Activated CD4-positive, alpha-beta memory T cell treated with anti-CD3 and anti-CD28 coated beads, Interleukin-2, amount 10 ng/mL, durations not matched to agents 7 days and 5 days (primary cell): ENCODE measurements around the gene ZNF579. TPM values are rescaled to one million over a fixed set of nuclear protein-coding genes. Genes with fewer than 3 reads are reported as not detected.

Experiments used
- CTCF ChIA-PET: fragments of 350-600 bp; sonication (Branson Sonifier 250); formaldehyde crosslinking; loops from one replicate; lab custom pipeline; 2021; ENCODE audit warnings: antibody characterized with exemption, inconsistent platforms; lab: Charles Lee
- POLR2A ChIA-PET: fragments of 350-600 bp; sonication (Branson Sonifier 250); formaldehyde crosslinking; loops from one replicate; lab custom pipeline; 2021; ENCODE audit warnings: antibody characterized with exemption; lab: Charles Lee
- DNase-seq: peaks from one replicate; pipeline ENCODE4 v3.0.0-alpha.2; 2020
- H3K27ac Mint-ChIP-seq: one replicate; pipeline ENCODE4 v1.8.0; 2021; ENCODE audit warnings: mild to moderate bottlenecking, mixed read lengths
- H3K27me3 Mint-ChIP-seq: one replicate; pipeline ENCODE4 v1.8.0; 2021; ENCODE audit warnings: mixed read lengths
- H3K36me3 Mint-ChIP-seq: one replicate; pipeline ENCODE4 v1.8.0; 2021; ENCODE audit warnings: low read depth, mixed read lengths
- H3K4me1 Mint-ChIP-seq: one replicate; pipeline ENCODE4 v1.8.0; 2021; ENCODE audit warnings: mixed read lengths
- H3K4me3 Mint-ChIP-seq: one replicate; pipeline ENCODE4 v1.8.0; 2021; ENCODE audit warnings: mild to moderate bottlenecking, mixed read lengths
- H3K9me3 Mint-ChIP-seq: one replicate; pipeline ENCODE4 v1.8.0; 2021; ENCODE audit warnings: mixed read lengths
- total RNA-seq, 2 experiments: library from RNA; stranded (reverse); gene quantifications; one replicate each; pipeline ENCODE4 v1.2.3, GENCODE V29; 2021

The ZNF579 gene
- total RNA-seq, 2 experiments from 2014 or later, result 6.4 to 6.6 TPM

- no peaks in the 10 kb centered on the region for H3K9me3 Mint-ChIP-seq
- no peak overlapping the region for H3K27ac Mint-ChIP-seq
- CTCF ChIA-PET, result no interaction called here
- no peaks in the 10 kb centered on the region for H3K36me3 Mint-ChIP-seq
- H3K4me1 Mint-ChIP-seq, result no peaks in the 10 kb centered on the region
- H3K4me3 Mint-ChIP-seq, result no peak overlapping the region
- DNase-seq, result no peak
- H3K27me3 Mint-ChIP-seq, result peaks cover 7% of the 10 kb centered on the region
- POLR2A ChIA-PET, result no interaction called here
Observed at GRCh38 chr19:55552620-55553019, 28.0 kb downstream of the ZNF579 start.

GRCh38 chr19:55552206-55552605 is 28.4 kb downstream of the ZNF579 start:
- no peak overlapping the region for H3K4me3 Mint-ChIP-seq
- peaks cover 7% of the 10 kb centered on the region for H3K27me3 Mint-ChIP-seq
- POLR2A ChIA-PET, result no interaction called here
- no peaks in the 10 kb centered on the region for H3K4me1 Mint-ChIP-seq
- H3K27ac Mint-ChIP-seq, result no peak overlapping the region
- CTCF ChIA-PET, result no interaction called here
- no peaks in the 10 kb centered on the region for H3K36me3 Mint-ChIP-seq
- DNase-seq, result no peak
- H3K9me3 Mint-ChIP-seq, result no peaks in the 10 kb centered on the region

- Mint-ChIP-seq H3K27ac (no peak overlapping the region), H3K4me1 (no peaks in the 10 kb centered on the region), H3K9me3 (no peaks in the 10 kb centered on the region), H3K36me3 (no peaks in the 10 kb centered on the region), H3K4me3 (no peak overlapping the region), H3K27me3 (peaks cover 7% of the 10 kb centered on the region)
- CTCF ChIA-PET, result no interaction called here
- DNase-seq, result no peak
- POLR2A ChIA-PET, result no interaction called here
Observed at GRCh38 chr19:55550321-55550650, 30.4 kb downstream of the ZNF579 start.

GRCh38 chr19:55549500-55550320 is 30.9 kb downstream of the ZNF579 start:
- no peaks in the 10 kb centered on the region for H3K36me3 Mint-ChIP-seq
- no peak overlapping the region for H3K4me3 Mint-ChIP-seq
- H3K9me3 Mint-ChIP-seq, result no peaks in the 10 kb centered on the region
- ChIA-PET CTCF (no interaction called here), POLR2A (no interaction called here)
- no peaks in the 10 kb centered on the region for H3K4me1 Mint-ChIP-seq
- peaks cover 7% of the 10 kb centered on the region for H3K27me3 Mint-ChIP-seq
- no peak for DNase-seq
- H3K27ac Mint-ChIP-seq, result no peak overlapping the region

- ChIA-PET POLR2A (no interaction called here), CTCF (interaction anchor here (0.7 kb wide), 1 partner anchor 318 kb away, joined by 5 read pairs; the partner anchor contains the start of gene TMEM86B)
- Mint-ChIP-seq H3K9me3 (no peaks in the 10 kb centered on the region), H3K4me3 (no peak overlapping the region), H3K27me3 (no peaks in the 10 kb centered on the region), H3K4me1 (no peaks in the 10 kb centered on the region), H3K27ac (no peak overlapping the region), H3K36me3 (no peaks in the 10 kb centered on the region)
- no peak for DNase-seq
Observed at GRCh38 chr19:55546822-55547614, 33.6 kb downstream of the ZNF579 start.

GRCh38 chr19:55546011-55546410 is 34.6 kb downstream of the ZNF579 start:
- ChIA-PET POLR2A (no interaction called here), CTCF (no interaction called here)
- Mint-ChIP-seq H3K27ac (no peak overlapping the region), H3K36me3 (no peaks in the 10 kb centered on the region), H3K27me3 (no peaks in the 10 kb centered on the region), H3K4me3 (no peak overlapping the region), H3K4me1 (no peaks in the 10 kb centered on the region), H3K9me3 (no peaks in the 10 kb centered on the region)
- DNase-seq, result no peak

- H3K36me3 Mint-ChIP-seq, result no peaks in the 10 kb centered on the region
- no peaks in the 10 kb centered on the region for H3K4me1 Mint-ChIP-seq
- CTCF ChIA-PET, result no interaction called here
- H3K27ac Mint-ChIP-seq, result no peak within 1 kb of the TSS
- H3K4me3 Mint-ChIP-seq, result no peak within 1 kb of the TSS
- no peak for DNase-seq
- no peaks in the 10 kb centered on the region for H3K9me3 Mint-ChIP-seq
- H3K27me3 Mint-ChIP-seq, result no peaks in the 10 kb centered on the region
- POLR2A ChIA-PET, result no interaction called here
Observed at GRCh38 chr19:55545443-55545842, 35.2 kb downstream of the ZNF579 start, which contains the start of gene SBK3. Gene SBK3, minus strand, starts transcription at chr19:55545543. Its CDS starts 0 bp downstream, at chr19:55545543.

- CTCF ChIA-PET, result no interaction called here
- no peak overlapping the region for H3K4me3 Mint-ChIP-seq
- no peak for DNase-seq
- POLR2A ChIA-PET, result no interaction called here
- no peaks in the 10 kb centered on the region for H3K27me3 Mint-ChIP-seq
- H3K36me3 Mint-ChIP-seq, result no peaks in the 10 kb centered on the region
- H3K27ac Mint-ChIP-seq, result no peak overlapping the region
- H3K9me3 Mint-ChIP-seq, result no peaks in the 10 kb centered on the region
- no peaks in the 10 kb centered on the region for H3K4me1 Mint-ChIP-seq
Observed at GRCh38 chr19:55544776-55545439, 35.7 kb downstream of the ZNF579 start.

GRCh38 chr19:55544014-55544413 is 36.6 kb downstream of the ZNF579 start:
- H3K4me3 Mint-ChIP-seq, result no peak overlapping the region

GRCh38 chr19:55543567-55543966 is 37.1 kb downstream of the ZNF579 start:
- CTCF ChIA-PET, result no interaction called here
- H3K9me3 Mint-ChIP-seq, result no peaks in the 10 kb centered on the region

More at GRCh38 chr19:55544014-55544413, 36.6 kb downstream of the ZNF579 start:
- Mint-ChIP-seq H3K27ac (no peak overlapping the region), H3K4me1 (no peaks in the 10 kb centered on the region), H3K36me3 (no peaks in the 10 kb centered on the region), H3K27me3 (no peaks in the 10 kb centered on the region), H3K9me3 (no peaks in the 10 kb centered on the region)
- POLR2A ChIA-PET, result no interaction called here
- CTCF ChIA-PET, result no interaction called here
- DNase-seq, result no peak

GRCh38 chr19:55542292-55542855 is 38.3 kb downstream of the ZNF579 start:
- H3K27ac Mint-ChIP-seq, result no peak overlapping the region
- H3K4me1 Mint-ChIP-seq, result no peaks in the 10 kb centered on the region
- ChIA-PET CTCF (no interaction called here), POLR2A (no interaction called here)
- no peaks in the 10 kb centered on the region for H3K9me3 Mint-ChIP-seq
- no peaks in the 10 kb centered on the region for H3K27me3 Mint-ChIP-seq
- no peak for DNase-seq
- H3K36me3 Mint-ChIP-seq, result no peaks in the 10 kb centered on the region
- H3K4me3 Mint-ChIP-seq, result no peak overlapping the region

More at GRCh38 chr19:55543567-55543966, 37.1 kb downstream of the ZNF579 start:
- Mint-ChIP-seq H3K36me3 (no peaks in the 10 kb centered on the region), H3K4me3 (no peak overlapping the region), H3K27ac (no peak overlapping the region), H3K27me3 (no peaks in the 10 kb centered on the region), H3K4me1 (no peaks in the 10 kb centered on the region)
- DNase-seq, result no peak
- POLR2A ChIA-PET, result no interaction called here

- H3K4me1 Mint-ChIP-seq, result no peaks in the 10 kb centered on the region
- no peak overlapping the region for H3K27ac Mint-ChIP-seq
- no peaks in the 10 kb centered on the region for H3K9me3 Mint-ChIP-seq
- ChIA-PET CTCF (no interaction called here), POLR2A (no interaction called here)
- no peaks in the 10 kb centered on the region for H3K27me3 Mint-ChIP-seq
- H3K36me3 Mint-ChIP-seq, result no peaks in the 10 kb centered on the region
- no peak overlapping the region for H3K4me3 Mint-ChIP-seq
- no peak for DNase-seq
Observed at GRCh38 chr19:55541091-55541490, 39.6 kb downstream of the ZNF579 start.

- Mint-ChIP-seq H3K27ac (no peak overlapping the region), H3K27me3 (no peaks in the 10 kb centered on the region), H3K4me1 (no peaks in the 10 kb centered on the region), H3K4me3 (no peak overlapping the region), H3K36me3 (no peaks in the 10 kb centered on the region), H3K9me3 (no peaks in the 10 kb centered on the region)
- ChIA-PET POLR2A (no interaction called here), CTCF (no interaction called here)
- no peak for DNase-seq
Observed at GRCh38 chr19:55540619-55541018, 40.0 kb downstream of the ZNF579 start.
